Fibroblast of the aortic adventitia (primary cell): ENCODE measurements around the gene CROCC2. TPM values are rescaled to one million over a fixed set of nuclear protein-coding genes. Genes with fewer than 3 reads are reported as not detected.

Experiments
- DNase-seq: peaks from one replicate; pipeline ENCODE4 v3.0.0-alpha.2; 2010; ENCODE audit warnings: low read depth
- H3K4me3 ChIP-seq: 2 replicates; pipeline ENCODE4 v1.5.1; 2011; ENCODE audit warnings: low read depth, mild to moderate bottlenecking, control low read depth, low read length, moderate library complexity
- CTCF ChIP-seq: IDR thresholded peaks from 2 replicates; pipeline ENCODE4 v1.5.1; 2011; ENCODE audit warnings: mild to moderate bottlenecking, low read length, control low read depth, inconsistent platforms; ENCODE audit not compliant: insufficient read depth
- total RNA-seq: library from RNA; depleted of rRNA; stranded (reverse); fragments of >200 nt; gene quantifications from 2 replicates; pipeline ENCODE4 v1.2.3, GENCODE V29; 2012; ENCODE audit warnings: low replicate concordance

Gene CROCC2
- total RNA-seq, 1 donor, result under 0.01 TPM

- TF ChIP-seq CTCF, result no peak
- no peak for DNase-seq
Observed at GRCh38 chr2:240925568-240926515, 19.7 kb downstream of the CROCC2 start.

GRCh38 chr2:240926516-240927389, 20.6 kb downstream of the CROCC2 start:
- no peak for TF ChIP-seq CTCF
- peak; percentile 40 for DNase-seq
- peak overlapping the region; percentile 17 for H3K4me3 ChIP-seq

More at GRCh38 chr2:240925568-240926515, 19.7 kb downstream of the CROCC2 start:
- no peak overlapping the region for H3K4me3 ChIP-seq

- TF ChIP-seq CTCF, result no peak
- DNase-seq, result no peak
- no peak overlapping the region for H3K4me3 ChIP-seq
Observed at GRCh38 chr2:240927390-240927781, 21.2 kb downstream of the CROCC2 start.

- no peak overlapping the region for H3K4me3 ChIP-seq
- no peak for TF ChIP-seq CTCF
- DNase-seq, result no peak
Observed at GRCh38 chr2:240928476-240929363, 22.6 kb downstream of the CROCC2 start.

- no peak overlapping the region for H3K4me3 ChIP-seq
- no peak for TF ChIP-seq CTCF
Observed at GRCh38 chr2:240929364-240930095, 23.4 kb downstream of the CROCC2 start.

More at GRCh38 chr2:240929364-240930095, 23.4 kb downstream of the CROCC2 start:
- no peak for DNase-seq
